ENCODE results near the gene GRK5. TPM values are rescaled to one million over a fixed set of nuclear protein-coding genes. Genes with fewer than 3 reads are reported as not detected.

Gene GRK5
- 18.7 TPM for total RNA-seq
- 7.3 TPM for polyA plus RNA-seq (ENCODE audit: insufficient read depth, low read depth, low replicate concordance)
- long read RNA-seq, donor 1, partial matches to known transcripts: 0 of 1 reads
- long read RNA-seq, donor 1, other reads (novel, unspliced or antisense): 0 of 1 reads
- long read RNA-seq, donor 2, partial matches to known transcripts: 0 of 1 reads
- long read RNA-seq, donor 2, other reads (novel, unspliced or antisense): 0 of 1 reads
- long read RNA-seq, donor 3, full-length matches to known transcripts: 4 of 4 reads
- long read RNA-seq, donor 3, partial matches to known transcripts: 0 of 4 reads
- long read RNA-seq, donor 3, other reads (novel, unspliced or antisense): 0 of 4 reads
- long read RNA-seq, donor 4, full-length matches to known transcripts: 5 of 5 reads
- long read RNA-seq, donor 4, partial matches to known transcripts: 0 of 5 reads
- long read RNA-seq, donor 4, other reads (novel, unspliced or antisense): 0 of 5 reads
- long read RNA-seq, donor 5: 0 reads
- long read RNA-seq, donor 6, full-length matches to known transcripts: 1 of 1 reads
- long read RNA-seq, donor 6, partial matches to known transcripts: 0 of 1 reads
- long read RNA-seq, donor 6, other reads (novel, unspliced or antisense): 0 of 1 reads
- long read RNA-seq, donor 7, partial matches to known transcripts: 2 of 11 reads
- long read RNA-seq, donor 7, other reads (novel, unspliced or antisense): 5 of 11 reads
- long read RNA-seq, donor 8, partial matches to known transcripts: 0 of 1 reads
- long read RNA-seq, donor 8, other reads (novel, unspliced or antisense): 0 of 1 reads
- long read RNA-seq, donor 9: 0 reads
- long read RNA-seq, donor 10: 0 reads

DNA sequence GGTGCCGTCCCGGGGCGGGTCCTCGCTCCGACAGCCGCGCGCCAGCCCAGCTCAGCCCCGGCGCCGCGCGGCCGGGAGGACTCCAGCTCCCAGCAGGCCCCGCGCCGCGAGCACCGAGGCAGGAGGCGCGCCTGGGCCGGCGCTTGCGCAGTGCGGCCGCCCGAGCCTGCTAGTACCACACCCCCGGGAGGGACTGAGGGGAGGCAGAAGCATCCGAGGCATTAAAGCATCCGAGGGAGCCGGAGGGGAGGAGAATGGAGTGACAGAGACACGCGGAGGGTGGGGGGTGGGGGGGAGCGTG is at the start of gene GRK5:
Gene GRK5 (plus strand): TSS at position 206 of the 301 bp plus-strand sequence. CDS start 347 bp downstream, outside the sequence.
- peak; percentile 95 to 99 (median 98) for DNase-seq
- Histone ChIP-seq H3K27me3 (ENCODE audit: control insufficient read depth, insufficient read depth, low read length) (no peaks in the 10 kb centered on the region), H3K9ac (ENCODE audit: low read length in 3 of 3) (peak within 1 kb of the TSS; percentile 24 to 83 (median 72)), H3K27ac (ENCODE audit: low read depth in 2 of 2, low read length in 2 of 2) (peak within 1 kb of the TSS; percentile 90 to 92), H3K4me3 (ENCODE audit: low read length in 3 of 3) (peak within 1 kb of the TSS; percentile 61 to 83 (median 73)), H3K36me3 (ENCODE audit: control insufficient read depth in 2 of 3, insufficient read depth in 3 of 3, low read length in 3 of 3) (no peaks in the 10 kb centered on the region), H3K4me1 (ENCODE audit: control insufficient read depth in 2 of 3, insufficient read depth in 2 of 3, low read depth in 1 of 3, low read length in 3 of 3) (peaks cover 0 to 13% (median 2%) of the 10 kb centered on the region in 3 donors), H3K9me3 (ENCODE audit: control insufficient read depth in 2 of 3, insufficient read depth in 1 of 3, low read length in 3 of 3) (no peaks in the 10 kb centered on the region)
- intact Hi-C loops (cut with DNase I): loop anchor here (10.0 kb wide), 1 partner anchor 237 kb away; no protein-coding TSS in a partner anchor
- TF ChIP-seq, protein P1, sequence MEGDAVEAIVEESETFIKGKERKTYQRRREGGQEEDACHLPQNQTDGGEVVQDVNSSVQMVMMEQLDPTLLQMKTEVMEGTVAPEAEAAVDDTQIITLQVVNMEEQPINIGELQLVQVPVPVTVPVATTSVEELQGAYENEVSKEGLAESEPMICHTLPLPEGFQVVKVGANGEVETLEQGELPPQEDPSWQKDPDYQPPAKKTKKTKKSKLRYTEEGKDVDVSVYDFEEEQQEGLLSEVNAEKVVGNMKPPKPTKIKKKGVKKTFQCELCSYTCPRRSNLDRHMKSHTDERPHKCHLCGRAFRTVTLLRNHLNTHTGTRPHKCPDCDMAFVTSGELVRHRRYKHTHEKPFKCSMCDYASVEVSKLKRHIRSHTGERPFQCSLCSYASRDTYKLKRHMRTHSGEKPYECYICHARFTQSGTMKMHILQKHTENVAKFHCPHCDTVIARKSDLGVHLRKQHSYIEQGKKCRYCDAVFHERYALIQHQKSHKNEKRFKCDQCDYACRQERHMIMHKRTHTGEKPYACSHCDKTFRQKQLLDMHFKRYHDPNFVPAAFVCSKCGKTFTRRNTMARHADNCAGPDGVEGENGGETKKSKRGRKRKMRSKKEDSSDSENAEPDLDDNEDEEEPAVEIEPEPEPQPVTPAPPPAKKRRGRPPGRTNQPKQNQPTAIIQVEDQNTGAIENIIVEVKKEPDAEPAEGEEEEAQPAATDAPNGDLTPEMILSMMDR (IDR thresholded peaks at IDR 0.05; ENCODE audit: borderline replicate concordance, extremely low read depth, insufficient read depth): no peak
- FAIRE-seq: no peak

DNA sequence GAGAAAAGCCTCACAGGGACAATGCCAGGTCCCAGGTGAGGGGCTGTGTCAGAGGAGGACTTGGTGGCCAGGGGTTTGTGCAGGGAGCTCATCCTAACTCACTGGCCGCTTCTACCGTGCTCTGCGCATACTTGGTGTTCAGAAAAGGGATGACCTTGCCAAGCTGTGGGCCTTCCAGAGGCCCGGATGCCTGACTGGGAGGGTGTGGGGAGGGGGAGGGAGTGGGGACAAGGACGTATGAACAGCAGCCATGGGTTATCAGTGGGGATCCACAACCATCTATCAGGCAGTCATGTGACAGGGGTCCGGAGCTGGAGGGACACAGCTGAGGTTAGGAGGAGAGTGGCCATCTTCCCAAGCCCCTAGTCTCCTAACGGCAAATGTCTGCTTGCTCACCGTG is 48.0 kb upstream of the GRK5 start:
- DNase-seq: no peak
- intact Hi-C loops (cut with DNase I): no loop called here
- no peaks in the 10 kb centered on the region for H3K27me3 ChIP-seq (ENCODE audit: control insufficient read depth, insufficient read depth, low read length)
- no peak overlapping the region for H3K9ac ChIP-seq (ENCODE audit: low read length in 3 of 3)
- TF ChIP-seq, protein P1 (IDR thresholded peaks at IDR 0.05; ENCODE audit: borderline replicate concordance, extremely low read depth, insufficient read depth): no peak
- FAIRE-seq: no peak
- H3K9me3 ChIP-seq (ENCODE audit: control insufficient read depth in 2 of 3, insufficient read depth in 1 of 3, low read length in 3 of 3): no peaks in the 10 kb centered on the region
- H3K4me1 ChIP-seq (ENCODE audit: control insufficient read depth in 2 of 3, insufficient read depth in 2 of 3, low read depth in 1 of 3, low read length in 3 of 3): peaks cover under 1 to 15% (median 7%) of the 10 kb centered on the region in 3 donors
- H3K4me3 ChIP-seq (ENCODE audit: low read length in 3 of 3): no peak overlapping the region
- H3K36me3 ChIP-seq (ENCODE audit: control insufficient read depth in 2 of 3, insufficient read depth in 3 of 3, low read length in 3 of 3): peaks cover 0 to 21% (median 16%) of the 10 kb centered on the region in 3 donors
- no peak overlapping the region for H3K27ac ChIP-seq (ENCODE audit: low read depth in 2 of 2, low read length in 2 of 2)

DNA sequence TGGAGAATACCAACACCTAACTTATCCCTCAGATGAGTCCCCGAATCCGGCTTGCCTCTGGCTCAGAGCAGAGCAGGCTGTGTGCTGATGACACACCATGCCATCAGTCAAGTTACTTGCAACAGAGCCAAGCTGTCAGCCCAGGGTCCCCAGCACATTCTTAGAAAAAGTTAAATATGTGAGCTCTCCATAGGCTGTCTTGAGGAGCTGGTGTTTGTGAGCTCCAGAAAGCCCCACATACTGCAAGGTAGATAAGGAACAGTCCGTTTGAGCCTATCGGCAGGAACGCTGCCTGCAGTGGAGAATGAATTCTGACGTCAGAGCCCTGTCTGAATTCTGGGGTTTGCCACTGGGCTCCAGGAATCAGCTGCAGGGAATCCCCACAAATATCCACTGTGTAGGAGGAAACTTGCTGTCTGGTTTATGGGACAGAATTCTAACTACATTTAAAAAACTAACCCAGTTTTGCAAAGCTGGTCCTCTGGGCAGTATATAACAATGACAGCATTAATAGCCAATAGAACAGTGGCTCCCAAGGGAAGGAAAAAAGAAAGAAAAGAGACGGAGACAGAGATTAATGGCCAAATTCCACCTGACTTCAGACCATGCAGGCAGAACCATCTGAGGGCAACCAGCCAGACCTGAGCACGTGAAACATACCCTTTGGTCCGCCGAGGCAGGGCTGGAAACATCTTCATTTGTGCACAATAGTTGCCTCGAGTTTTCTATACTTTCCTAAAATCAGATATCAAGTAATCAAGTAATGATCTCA is 45.5 kb upstream of the GRK5 start:
- peak in 3 of 5 donors; percentile 37 to 80 (median 77) for DNase-seq
- H3K4me3 ChIP-seq (ENCODE audit: low read length in 3 of 3): peak overlapping the region in 1 of 3 donors; percentile 22

More for the DNA sequence above, 45.5 kb upstream of the GRK5 start:
- TF ChIP-seq, protein P1 (IDR thresholded peaks at IDR 0.05; ENCODE audit: borderline replicate concordance, extremely low read depth, insufficient read depth): no peak
- Histone ChIP-seq H3K4me1 (ENCODE audit: control insufficient read depth in 2 of 3, insufficient read depth in 2 of 3, low read depth in 1 of 3, low read length in 3 of 3) (peaks cover 6 to 15% (median 7%) of the 10 kb centered on the region in 3 donors), H3K36me3 (ENCODE audit: control insufficient read depth in 2 of 3, insufficient read depth in 3 of 3, low read length in 3 of 3) (peaks cover 0 to 11% (median 10%) of the 10 kb centered on the region in 3 donors), H3K9ac (ENCODE audit: low read length in 3 of 3) (no peak overlapping the region), H3K9me3 (ENCODE audit: control insufficient read depth in 2 of 3, insufficient read depth in 1 of 3, low read length in 3 of 3) (no peaks in the 10 kb centered on the region), H3K27me3 (ENCODE audit: control insufficient read depth, insufficient read depth, low read length) (no peaks in the 10 kb centered on the region), H3K27ac (ENCODE audit: low read depth in 2 of 2, low read length in 2 of 2) (peak overlapping the region in 1 of 2 donors; percentile 43)
- intact Hi-C loops (cut with DNase I): no loop called here
- no peak for FAIRE-seq
